ENCODE data around the gene KRTAP1-5. TPM values are rescaled to one million over a fixed set of nuclear protein-coding genes. Genes with fewer than 3 reads are reported as not detected.
"Not testable (repeated sequence)": the region's sequence is repeated elsewhere in the genome, so short reads cannot be mapped to it uniquely, and the experiment has no call there.

KRTAP1-5 gene
- total RNA-seq, 1 donor from 2014 or later, result not detected

DNA sequence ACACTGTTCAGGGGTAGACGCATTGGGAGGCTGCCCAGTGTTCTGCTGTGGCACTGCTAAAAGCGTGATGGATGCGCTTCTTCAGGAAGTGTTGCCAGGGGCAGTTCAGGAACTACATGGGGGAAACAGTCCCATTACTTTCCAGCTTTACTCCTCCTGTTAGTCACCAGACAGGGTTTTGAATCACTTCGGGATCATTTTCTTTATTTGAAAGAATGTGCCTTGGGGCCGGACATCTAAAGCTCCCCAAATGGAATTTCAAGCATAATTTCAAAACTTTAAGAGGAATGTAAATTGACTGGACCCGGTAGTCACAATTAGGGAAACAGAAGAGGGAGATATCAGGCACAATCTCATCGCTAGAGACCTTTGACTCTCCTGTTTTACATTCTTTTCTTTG, 21.4 kb upstream of the KRTAP1-5 start:
- DNase-seq (ENCODE audit: low spot score), result no peak

DNA sequence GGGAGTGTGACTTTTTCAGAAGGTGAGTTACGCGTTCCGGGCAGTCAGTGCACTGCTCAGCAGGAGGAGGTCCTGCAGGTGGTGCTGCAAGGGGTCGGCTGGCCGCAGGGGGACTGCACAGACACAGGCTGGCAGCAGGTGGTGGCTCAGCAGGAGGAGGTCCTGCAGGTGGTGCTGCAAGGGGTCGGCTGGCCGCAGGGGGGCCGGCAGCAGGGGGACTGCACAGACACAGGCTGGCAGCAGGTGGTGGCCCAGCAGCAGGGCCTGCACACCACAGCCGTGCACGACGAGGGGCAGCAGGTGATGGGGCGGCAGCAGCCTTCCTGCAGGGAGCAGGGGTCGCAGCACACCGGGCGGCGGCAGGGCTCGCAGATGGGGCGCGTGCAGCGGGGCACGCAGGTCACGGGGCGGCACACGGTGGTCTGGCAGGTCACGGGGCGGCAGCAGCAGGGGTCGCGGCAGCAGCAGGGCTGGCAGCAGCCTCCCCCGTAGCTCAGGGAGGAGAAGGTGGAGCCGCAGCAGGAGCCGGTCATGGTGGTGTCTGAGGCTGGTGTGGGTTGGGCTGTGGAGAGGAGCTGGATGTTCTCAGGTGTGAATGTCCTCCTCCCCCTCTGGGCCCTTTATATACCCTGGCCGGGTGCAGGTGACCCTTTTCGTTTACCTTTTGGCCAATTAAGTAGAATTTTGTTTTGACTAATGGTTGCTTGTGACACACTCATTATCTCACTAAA, 19.9 kb upstream of the KRTAP1-5 start, which contains the start of gene KRTAP2-1:
Gene KRTAP2-1 (minus strand): TSS at position 582 of the 731 bp plus-strand sequence. CDS start 49 bp downstream, at position 533.
- not testable (repeated sequence) for DNase-seq (ENCODE audit: low spot score)

DNA sequence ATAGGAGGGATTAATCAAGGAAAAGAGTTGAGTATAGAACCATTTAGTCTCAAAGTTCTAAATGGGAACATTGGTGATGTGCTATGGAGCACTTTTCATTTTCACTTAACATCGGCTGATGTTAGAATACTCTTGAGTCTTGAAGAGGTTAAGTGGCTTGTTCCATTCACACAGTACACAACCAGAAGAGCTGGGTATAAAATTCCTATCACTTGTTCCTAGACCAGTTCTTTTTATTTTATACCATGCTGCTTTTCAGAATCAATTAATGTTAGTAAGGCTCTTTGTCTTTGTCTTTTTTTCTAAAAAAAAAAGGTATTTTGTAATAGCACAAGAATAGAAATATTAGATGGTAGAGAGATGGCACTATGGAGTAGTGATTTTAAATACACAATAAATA, 15.9 kb upstream of the KRTAP1-5 start:
- DNase-seq (ENCODE audit: low spot score), result no peak

DNA sequence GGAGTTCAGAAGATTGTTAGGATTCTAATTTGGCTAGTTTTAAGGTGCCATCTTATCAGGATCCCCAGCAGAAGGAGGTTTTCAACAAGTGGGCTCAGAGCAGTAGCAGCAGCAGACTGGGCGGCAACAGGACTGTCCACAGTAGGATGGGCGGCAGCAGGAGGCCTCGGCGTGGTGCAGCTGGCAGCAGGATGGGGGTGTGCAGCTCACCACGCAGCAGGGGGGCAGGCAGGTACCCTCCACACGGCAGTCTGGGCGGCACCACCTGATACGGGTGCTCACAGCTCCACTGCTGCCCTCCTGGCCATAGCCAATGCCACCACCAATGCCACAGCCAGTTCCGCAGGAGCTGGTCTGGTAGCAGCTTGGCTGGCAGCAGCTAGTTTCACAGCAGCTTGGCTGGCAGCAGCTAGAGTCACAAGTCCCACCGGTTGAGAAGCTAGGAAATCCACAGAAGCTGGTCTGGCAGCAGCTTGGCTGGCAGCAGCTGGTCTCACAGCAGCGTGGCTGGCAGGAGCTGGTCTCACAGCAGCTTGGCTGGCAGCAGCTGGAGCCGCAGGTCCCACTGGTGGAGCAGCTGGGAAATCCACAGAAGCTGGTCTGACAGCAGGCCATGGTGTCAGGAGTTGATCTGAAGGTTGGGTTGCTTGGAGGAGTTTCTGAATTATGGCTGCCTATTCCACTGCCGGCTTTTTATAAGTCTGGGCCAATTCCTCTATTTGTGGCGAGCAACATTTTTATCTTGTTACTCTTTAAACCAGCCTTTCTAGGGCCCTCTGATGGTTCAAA, 14.0 kb upstream of the KRTAP1-5 start, which contains the start of gene KRTAP1-1:
Gene KRTAP1-1 (minus strand): TSS at position 668 of the 789 bp plus-strand sequence. CDS start 53 bp downstream, at position 615.
- peak; percentile 46 for DNase-seq (ENCODE audit: low spot score)

DNA sequence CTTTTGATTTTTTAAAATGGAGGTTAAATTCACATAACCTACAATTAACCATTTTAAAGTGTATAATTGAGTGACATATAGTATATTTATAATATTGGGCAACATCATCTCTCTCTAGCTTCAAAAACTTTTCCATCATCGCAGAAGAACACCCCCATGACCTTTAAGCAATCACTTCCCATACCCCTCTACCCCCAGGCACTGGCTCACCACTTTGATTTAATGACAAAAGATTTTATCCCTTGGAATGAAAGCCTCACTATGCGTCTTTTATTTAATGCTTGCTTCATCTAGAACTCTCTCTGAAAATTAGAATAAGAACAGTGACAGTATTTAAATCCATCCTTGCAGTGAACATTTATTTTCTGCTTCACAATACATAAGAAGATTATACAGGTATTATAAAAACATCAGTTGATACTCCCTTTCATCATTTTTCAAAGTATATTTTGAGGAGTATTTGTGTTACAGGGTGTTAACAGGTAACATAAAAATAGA, 10.9 kb upstream of the KRTAP1-5 start:
- DNase-seq (ENCODE audit: low spot score), result no peak

DNA sequence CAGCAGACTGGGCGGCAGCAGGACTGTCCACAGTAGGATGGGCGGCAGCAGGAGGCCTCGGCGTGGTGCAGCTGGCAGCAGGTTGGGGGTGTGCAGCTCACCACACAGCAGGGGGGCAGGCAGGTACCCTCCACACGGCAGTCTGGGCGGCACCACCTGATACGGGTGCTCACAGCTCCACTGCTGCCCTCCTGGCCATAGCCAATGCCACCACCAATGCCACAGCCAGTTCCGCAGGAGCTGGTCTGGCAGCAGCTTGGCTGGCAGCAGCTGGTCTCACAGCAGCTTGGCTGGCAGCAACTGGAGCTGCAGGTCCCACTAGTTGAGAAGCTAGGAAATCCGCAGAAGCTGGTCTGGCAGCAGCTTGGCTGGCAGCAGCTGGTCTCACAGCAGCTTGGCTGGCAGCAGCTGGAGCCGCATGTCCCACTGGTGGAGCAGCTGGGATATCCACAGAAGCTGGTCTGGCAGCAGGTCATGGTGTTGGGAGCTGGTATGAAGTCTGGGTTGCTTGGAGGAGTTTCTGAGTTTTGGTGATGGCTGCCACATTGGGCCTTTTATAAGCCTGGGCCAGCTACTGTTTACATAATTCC, 7.4 kb upstream of the KRTAP1-5 start, which contains the start of gene KRTAP1-3:
Gene KRTAP1-3 (minus strand): TSS at position 529 of the 590 bp plus-strand sequence. CDS start 53 bp downstream, at position 476.
- DNase-seq (ENCODE audit: low spot score), result not testable (repeated sequence)

DNA sequence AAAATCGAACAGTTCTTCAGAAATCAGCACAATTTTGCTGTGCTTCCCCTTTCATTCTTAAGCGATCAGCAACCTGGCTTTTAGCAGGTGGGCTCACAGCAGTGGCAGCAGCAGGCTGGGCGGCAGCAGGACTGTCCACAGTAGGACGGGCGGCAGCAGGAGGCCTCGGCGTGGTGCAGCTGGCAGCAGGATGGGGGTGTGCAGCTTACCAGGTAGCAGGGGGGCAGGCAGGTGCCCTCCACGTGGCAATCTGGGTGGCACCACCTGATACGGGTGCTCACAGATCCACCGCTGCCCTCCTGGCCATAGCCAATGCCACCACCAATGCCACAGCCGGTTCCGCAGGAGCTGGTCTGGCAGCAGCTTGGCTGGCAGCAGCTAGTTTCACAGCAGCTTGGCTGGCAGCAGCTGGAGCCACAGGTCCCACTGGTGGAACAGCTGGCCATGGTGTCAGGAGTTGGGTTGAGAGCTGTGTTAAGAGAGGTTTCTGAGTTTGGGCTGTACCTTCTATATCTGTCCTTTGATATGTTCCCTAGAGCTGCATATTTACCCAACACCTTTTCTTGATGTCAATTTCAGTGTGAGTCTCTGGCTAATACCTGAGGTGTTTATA, 2.7 kb upstream of the KRTAP1-5 start, which contains the start of gene KRTAP1-4:
Gene KRTAP1-4 (minus strand): TSS at position 563 of the 613 bp plus-strand sequence. CDS start 117 bp downstream, at position 446.
- DNase-seq (ENCODE audit: low spot score), result no peak

DNA sequence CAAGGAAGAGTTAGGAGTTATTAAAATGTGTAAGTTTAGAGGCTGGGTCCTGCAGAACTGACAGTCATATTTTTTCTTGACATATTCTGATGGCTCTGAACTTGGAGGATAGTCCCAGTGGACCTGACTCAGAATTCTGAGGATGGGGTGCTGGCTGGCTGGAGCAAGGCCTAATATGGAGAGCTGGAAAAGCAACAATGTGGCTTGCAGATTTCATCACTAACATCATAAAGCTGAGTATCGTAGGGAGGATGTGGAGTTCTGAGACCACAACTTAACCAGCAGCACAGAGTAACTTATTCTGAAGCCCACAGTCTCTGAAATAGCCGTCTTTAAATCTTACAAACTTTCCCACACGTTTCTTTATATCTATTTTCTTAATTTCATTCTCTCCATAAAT, 2.3 kb downstream of the KRTAP1-5 start:
- DNase-seq (ENCODE audit: low spot score), result no peak

DNA sequence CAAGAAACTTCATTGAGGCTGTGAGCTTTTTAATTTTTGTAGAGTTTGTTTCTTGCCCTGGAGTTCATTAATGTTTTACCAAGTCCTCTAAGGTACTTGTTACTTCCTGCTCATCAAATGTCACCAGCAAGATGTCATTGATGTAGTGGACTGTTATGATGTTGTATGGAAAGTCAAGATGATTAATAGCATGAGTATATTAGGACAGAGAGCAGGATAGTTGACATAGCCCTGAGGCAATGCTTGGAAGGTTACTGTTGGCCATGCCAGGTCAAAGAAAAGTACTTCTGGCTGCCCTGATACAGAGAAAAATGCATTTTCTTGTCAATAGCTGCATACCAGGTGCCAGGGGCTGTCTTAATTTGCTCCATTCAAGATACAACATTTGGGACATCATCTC, 6.7 kb downstream of the KRTAP1-5 start:
- DNase-seq (ENCODE audit: low spot score), result no peak

DNA sequence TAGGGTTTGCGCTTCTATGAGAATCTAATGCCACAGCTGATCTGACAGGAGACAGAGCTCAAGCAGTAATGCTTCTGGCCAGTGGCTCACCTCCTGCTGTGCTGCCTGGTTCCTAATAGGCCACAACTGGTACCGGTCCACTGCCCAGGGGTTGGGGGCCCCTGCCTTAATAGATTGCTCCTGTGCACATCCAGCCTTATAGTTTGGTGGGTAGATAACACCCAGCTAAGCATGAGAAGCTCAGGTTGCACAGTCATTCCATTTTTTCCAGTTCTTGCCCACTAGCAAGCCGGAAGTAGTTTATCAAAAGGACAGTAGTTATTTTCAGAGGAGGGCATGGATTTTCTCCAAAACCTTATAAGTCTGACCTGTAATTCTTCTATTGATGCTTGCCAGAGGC, 7.6 kb downstream of the KRTAP1-5 start:
- DNase-seq (ENCODE audit: low spot score), result no peak

DNA sequence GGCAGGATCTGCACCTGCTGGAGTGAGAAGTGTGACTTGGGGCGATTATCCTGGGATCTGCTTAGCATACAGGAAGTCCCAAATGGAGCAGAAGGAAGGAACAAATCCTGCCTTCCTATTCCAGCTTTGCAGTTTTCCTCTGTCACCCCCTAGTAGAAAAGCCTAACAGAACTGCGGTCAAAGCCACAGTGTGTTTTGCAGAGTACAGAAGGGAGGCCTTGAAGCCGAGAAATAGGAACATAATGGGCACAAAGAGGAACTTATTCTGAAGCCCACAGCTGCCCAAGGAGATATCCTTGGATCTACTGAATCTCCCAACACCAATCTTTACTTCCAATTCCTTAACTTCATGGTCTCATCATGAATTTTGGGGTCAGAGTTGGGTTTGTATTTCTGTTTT, 8.5 kb downstream of the KRTAP1-5 start:
- no peak for DNase-seq (ENCODE audit: low spot score)

DNA sequence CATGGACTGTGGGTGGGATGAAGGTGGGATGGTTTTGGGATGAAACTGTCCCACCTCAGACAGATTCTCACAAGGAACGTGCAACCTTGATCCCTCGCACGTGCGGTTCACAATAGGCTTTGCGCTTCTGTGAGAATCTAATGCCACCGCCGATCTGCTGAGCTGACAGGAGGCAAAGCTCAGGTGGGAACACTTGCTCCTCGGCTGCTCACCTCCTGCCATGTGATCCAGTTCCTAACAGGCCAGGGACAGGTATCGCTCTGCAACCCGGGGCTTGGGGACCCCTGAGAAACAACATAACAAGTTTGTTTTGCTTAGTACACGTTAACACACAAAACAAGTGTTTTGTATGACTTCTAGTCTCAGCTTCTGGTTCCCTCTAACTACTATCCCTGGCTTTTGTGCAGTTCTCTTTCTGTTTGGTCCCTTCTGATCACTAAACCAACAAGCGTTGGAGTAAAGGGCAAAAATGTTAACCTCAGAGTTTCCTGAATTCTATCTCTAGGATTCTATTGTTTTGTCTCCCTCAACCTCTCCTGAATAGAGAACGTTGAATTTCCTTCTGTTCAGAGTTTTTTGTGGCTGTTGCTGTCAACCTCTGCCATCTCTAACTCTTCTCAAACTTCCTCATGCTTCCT, 10.3 kb downstream of the KRTAP1-5 start:
- no peak for DNase-seq (ENCODE audit: low spot score)

DNA sequence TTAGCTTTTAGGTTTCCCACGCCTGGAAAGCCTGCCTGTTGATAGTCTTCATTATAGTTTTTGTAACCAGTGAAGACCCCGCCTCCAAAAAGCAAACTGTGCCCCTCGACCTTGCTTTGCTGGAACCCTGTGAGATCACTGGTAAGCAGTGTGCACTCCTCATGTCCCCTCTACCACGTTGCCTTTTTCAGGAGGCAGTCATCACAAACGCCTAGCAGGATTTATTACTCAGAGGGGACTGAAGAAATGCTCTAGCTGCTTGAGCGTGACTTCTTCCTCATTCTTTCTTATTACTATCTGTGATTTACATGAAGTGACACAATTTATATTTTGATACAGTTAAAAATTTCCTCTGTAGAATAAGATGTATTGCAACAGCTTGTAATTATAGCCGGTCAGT, 11.6 kb downstream of the KRTAP1-5 start:
- no peak for DNase-seq (ENCODE audit: low spot score)

DNA sequence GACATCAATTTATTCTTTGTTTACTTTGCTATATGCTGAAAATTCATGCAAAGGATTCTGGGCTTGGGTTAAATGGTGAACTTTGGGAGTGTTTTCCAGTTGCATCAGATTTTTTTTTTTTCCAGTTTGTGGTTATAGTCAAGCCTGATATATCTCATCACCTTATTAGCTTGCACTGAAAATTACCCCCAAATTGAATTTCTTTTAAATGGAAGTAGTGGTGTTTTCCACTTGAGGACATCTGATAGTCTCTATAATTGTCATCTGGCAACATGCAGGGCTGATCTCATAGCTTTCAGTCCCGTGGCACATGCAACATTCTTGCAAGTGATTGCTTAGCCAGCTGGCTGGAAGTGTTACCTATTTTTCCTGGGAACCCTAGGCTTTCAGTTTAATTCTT, 13.4 kb downstream of the KRTAP1-5 start:
- no peak for DNase-seq (ENCODE audit: low spot score)

DNA sequence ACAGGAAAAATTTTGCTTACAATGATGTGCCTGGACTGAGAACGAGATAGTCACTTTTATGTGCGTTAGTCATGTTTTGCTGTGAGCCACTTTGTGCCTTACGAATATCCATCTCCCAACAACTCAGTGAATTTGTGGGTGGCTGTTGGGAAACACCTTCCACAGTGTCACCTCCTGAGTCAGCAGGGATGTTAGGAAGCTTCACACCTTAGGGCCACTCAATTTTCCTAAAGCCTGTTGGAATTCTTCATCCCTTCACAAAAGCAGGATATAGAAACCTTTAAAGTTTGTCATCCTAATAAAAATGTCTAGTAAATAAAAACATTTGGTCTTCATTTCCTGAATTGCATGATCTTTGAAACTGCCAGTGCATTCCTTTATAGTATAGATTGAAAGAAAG, 13.8 kb downstream of the KRTAP1-5 start:
- DNase-seq (ENCODE audit: low spot score), result no peak

DNA sequence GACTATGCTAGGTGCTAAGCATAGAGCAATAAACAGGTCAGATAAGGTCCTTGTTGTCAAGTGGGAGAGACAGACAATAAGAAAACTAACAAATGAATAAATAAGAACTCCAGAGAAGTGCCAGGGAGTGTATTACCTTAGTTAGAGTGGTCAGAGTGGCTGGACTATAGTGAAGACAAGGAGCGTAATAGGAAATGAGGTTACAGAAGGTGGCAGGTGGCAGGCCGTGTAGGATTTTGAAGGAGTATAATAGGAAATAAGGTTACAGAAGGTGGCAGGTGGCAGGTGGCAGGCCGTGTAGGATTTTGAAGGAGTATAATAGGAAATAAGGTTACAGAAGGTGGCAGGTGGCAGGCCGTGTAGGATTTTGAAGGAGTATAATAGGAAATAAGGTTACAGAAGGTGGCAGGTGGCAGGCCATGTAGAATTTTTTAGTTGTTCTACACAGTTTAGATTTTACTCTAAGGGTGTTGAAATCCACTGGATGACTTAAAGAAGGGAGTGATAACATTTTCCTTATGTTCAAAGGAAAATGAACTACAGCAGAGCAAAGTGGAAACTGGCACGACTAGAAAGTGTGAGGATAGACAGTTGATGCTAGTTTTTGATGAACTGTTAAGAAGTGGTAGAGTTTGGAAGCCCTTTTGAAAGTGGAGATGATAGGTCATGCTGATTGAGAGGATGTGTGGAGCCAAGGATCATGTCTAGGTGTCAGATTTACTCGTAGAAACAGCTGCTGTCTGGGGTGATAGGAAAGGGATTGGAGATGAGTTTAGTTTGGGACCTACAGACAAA, 14.5 kb downstream of the KRTAP1-5 start:
- no peak for DNase-seq (ENCODE audit: low spot score)

DNA sequence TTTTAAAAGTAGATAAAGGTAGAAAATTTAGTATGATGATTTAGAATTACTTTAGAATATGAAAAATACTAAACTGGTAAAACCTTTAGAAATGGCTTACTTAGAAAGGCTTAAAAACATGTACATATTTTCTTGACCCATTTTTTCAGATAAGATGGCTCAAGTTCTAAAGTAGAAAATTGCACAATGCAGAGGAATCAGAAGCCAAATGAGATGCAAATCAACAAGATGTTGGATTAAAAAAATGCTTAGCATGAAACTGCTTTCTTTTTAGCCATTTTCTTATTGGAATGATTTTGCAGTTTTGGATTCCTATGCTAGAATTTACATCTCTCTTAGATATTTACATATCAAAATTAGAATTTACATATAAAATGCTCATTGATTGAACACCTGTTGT, 16.6 kb downstream of the KRTAP1-5 start:
- no peak for DNase-seq (ENCODE audit: low spot score)

DNA sequence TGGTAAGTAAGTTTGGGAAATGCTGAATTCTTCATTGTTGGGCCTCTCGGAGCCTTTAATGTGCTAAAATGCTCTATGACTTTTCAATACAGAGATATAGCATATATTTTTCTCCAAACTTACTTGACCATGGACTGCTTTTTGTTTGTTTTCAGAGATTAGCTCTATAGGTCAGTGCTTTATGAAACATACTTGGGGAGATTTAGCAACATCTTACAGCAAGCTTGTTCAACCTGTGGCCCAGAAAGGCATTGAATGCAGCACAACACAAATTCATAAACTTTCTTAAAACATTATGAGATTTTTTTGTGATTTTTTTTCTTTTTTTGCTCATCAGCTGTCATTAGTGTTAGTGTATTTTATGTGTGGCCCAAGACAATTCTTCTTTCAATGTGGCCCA, 17.1 kb downstream of the KRTAP1-5 start:
- DNase-seq (ENCODE audit: low spot score), result no peak

DNA sequence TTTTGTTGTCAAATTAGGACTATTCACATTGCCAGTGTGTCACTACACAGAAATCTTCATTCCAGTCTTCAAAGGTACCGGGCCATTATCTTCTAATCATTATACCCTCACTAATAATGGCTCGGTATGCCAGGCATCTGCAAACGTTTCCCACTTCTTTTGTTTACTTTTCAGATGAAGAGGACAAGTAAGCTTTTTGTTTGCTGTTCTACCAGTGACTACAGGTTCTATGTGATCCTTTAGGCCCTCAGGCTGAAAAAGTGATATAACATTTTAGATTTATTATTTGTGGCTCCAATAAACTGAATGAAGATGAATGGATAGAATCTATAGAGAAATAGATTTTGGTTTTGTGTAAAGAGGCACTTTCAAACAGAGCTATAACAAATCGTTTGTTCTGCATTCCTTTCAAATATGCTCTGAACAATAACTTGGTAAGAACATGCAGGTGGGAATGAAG, 17.7 kb downstream of the KRTAP1-5 start:
- DNase-seq (ENCODE audit: low spot score), result no peak

DNA sequence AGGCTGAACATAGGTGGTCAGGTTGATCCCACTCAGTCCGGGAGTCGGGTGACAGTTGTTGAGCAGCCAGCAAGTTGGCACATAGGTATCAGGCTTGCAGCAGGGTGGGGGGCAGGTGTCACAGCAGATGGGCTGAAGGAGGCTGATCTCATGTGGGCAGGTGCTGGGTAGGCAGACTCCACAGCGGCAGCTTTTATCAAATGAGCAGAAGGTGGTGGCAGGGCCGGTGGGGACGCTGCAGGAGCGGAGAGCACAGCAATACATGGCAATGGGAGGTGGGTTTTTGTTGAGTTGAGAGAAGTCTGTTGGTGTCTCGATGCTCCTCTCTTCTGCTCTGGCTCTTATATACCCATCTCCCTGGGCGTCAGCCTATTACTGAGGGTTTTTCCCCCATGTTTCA, 18.2 kb downstream of the KRTAP1-5 start, which contains the start of gene KRTAP3-1:
Gene KRTAP3-1 (minus strand): TSS at position 318 of the 400 bp plus-strand sequence. CDS start 54 bp downstream, at position 264.
- no peak for DNase-seq (ENCODE audit: low spot score)

Measured in ureter (tissue), 1 donor.